Measurements from ENCODE around the gene FANCD2. TPM values are rescaled to one million over a fixed set of nuclear protein-coding genes. Genes with fewer than 3 reads are reported as not detected.
"Not testable (repeated sequence)": the region's sequence is repeated elsewhere in the genome, so short reads cannot be mapped to it uniquely, and the experiment has no call there.

The FANCD2 gene
- total RNA-seq, 1 donor from 2014 or later = 6.5 TPM

GRCh38 chr3:10004960-10005564 lies 21.2 kb upstream of the FANCD2 start:
- Mint-ChIP-seq H3K36me3 (ENCODE audit: unreplicated experiment) (peaks cover 6% of the 10 kb centered on the region), H3K27me3 (ENCODE audit: unreplicated experiment) (no peaks in the 10 kb centered on the region), H3K4me3 (ENCODE audit: unreplicated experiment) (no peak overlapping the region), H3K4me1 (ENCODE audit: unreplicated experiment) (peaks cover 14% of the 10 kb centered on the region), H3K27ac (ENCODE audit: unreplicated experiment) (no peak overlapping the region), H3K9me3 (ENCODE audit: unreplicated experiment) (no peaks in the 10 kb centered on the region)
- TF ChIP-seq CTCF (IDR thresholded peaks at IDR 0.05) = no peak
- DNase-seq (ENCODE audit: extremely low spot score, unreplicated experiment) = no peak

- Mint-ChIP-seq H3K4me3 (ENCODE audit: unreplicated experiment) (no peak overlapping the region), H3K27ac (ENCODE audit: unreplicated experiment) (no peak overlapping the region), H3K27me3 (ENCODE audit: unreplicated experiment) (no peaks in the 10 kb centered on the region), H3K4me1 (ENCODE audit: unreplicated experiment) (peaks cover 19% of the 10 kb centered on the region), H3K36me3 (ENCODE audit: unreplicated experiment) (no peaks in the 10 kb centered on the region), H3K9me3 (ENCODE audit: unreplicated experiment) (no peaks in the 10 kb centered on the region)
- no peak for TF ChIP-seq CTCF (IDR thresholded peaks at IDR 0.05)
- DNase-seq (ENCODE audit: extremely low spot score, unreplicated experiment) = no peak
Measured at GRCh38 chr3:10006048-10006761, 20.0 kb upstream of the FANCD2 start.

GRCh38 chr3:10006762-10007090 lies 19.5 kb upstream of the FANCD2 start:
- H3K4me1 Mint-ChIP-seq (ENCODE audit: unreplicated experiment) = peaks cover 19% of the 10 kb centered on the region
- H3K27ac Mint-ChIP-seq (ENCODE audit: unreplicated experiment) = no peak overlapping the region
- no peaks in the 10 kb centered on the region for H3K9me3 Mint-ChIP-seq (ENCODE audit: unreplicated experiment)
- no peak overlapping the region for H3K4me3 Mint-ChIP-seq (ENCODE audit: unreplicated experiment)
- no peaks in the 10 kb centered on the region for H3K36me3 Mint-ChIP-seq (ENCODE audit: unreplicated experiment)
- no peaks in the 10 kb centered on the region for H3K27me3 Mint-ChIP-seq (ENCODE audit: unreplicated experiment)
- no peak for TF ChIP-seq CTCF (IDR thresholded peaks at IDR 0.05)
- DNase-seq (ENCODE audit: extremely low spot score, unreplicated experiment) = no peak

GRCh38 chr3:10007126-10007782 lies 19.0 kb upstream of the FANCD2 start:
- Mint-ChIP-seq H3K4me1 (ENCODE audit: unreplicated experiment) (peaks cover 21% of the 10 kb centered on the region), H3K36me3 (ENCODE audit: unreplicated experiment) (no peaks in the 10 kb centered on the region), H3K27me3 (ENCODE audit: unreplicated experiment) (no peaks in the 10 kb centered on the region), H3K4me3 (ENCODE audit: unreplicated experiment) (no peak overlapping the region), H3K9me3 (ENCODE audit: unreplicated experiment) (no peaks in the 10 kb centered on the region), H3K27ac (ENCODE audit: unreplicated experiment) (no peak overlapping the region)
- TF ChIP-seq CTCF (IDR thresholded peaks at IDR 0.05) = no peak
- DNase-seq (ENCODE audit: extremely low spot score, unreplicated experiment) = no peak

GRCh38 chr3:10008216-10008587 lies 18.0 kb upstream of the FANCD2 start:
- not testable (repeated sequence) for H3K9me3 Mint-ChIP-seq (ENCODE audit: unreplicated experiment); H3K27ac Mint-ChIP-seq (ENCODE audit: unreplicated experiment); H3K36me3 Mint-ChIP-seq (ENCODE audit: unreplicated experiment); DNase-seq (ENCODE audit: extremely low spot score, unreplicated experiment); H3K27me3 Mint-ChIP-seq (ENCODE audit: unreplicated experiment)
- peak overlapping the region; percentile 72 for H3K4me3 Mint-ChIP-seq (ENCODE audit: unreplicated experiment)
- H3K4me1 Mint-ChIP-seq (ENCODE audit: unreplicated experiment) = peaks cover 21% of the 10 kb centered on the region
